ENCODE measurements around the gene TMEM80.

The TMEM80 gene

DNA sequence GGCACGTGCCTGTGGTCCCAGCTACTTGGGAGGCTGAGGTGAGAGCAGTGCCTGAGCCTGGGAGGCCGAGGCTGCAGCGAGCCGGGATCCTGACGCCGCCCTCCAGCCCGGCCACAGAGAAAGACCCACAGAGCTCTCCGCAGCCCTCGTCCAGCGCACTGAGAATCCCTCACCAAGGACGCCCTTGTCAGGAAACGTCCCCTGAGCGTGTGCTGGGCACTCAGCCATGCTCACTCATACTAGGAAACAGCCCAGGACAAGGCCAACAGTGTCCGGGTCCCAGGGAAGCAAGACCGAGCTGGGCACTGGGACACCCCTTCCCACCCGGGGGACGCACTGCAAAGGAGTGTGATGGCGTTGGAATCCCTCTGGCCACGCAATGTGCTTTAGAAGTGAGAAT, 15.1 kb upstream of the TMEM80 start (continued):
- no peak for TF ChIP-seq ZFP30 (CRISPR knock-in tag; IDR thresholded peaks at IDR 0.05)
- TF ChIP-seq, protein P1, sequence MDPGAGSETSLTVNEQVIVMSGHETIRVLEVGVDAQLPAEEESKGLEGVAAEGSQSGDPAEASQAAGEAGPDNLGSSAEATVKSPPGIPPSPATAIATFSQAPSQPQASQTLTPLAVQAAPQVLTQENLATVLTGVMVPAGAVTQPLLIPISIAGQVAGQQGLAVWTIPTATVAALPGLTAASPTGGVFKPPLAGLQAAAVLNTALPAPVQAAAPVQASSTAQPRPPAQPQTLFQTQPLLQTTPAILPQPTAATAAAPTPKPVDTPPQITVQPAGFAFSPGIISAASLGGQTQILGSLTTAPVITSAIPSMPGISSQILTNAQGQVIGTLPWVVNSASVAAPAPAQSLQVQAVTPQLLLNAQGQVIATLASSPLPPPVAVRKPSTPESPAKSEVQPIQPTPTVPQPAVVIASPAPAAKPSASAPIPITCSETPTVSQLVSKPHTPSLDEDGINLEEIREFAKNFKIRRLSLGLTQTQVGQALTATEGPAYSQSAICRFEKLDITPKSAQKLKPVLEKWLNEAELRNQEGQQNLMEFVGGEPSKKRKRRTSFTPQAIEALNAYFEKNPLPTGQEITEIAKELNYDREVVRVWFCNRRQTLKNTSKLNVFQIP (CRISPR knock-in tag; IDR thresholded peaks at IDR 0.05; ENCODE audit: borderline replicate concordance, low read depth): no peak

DNA sequence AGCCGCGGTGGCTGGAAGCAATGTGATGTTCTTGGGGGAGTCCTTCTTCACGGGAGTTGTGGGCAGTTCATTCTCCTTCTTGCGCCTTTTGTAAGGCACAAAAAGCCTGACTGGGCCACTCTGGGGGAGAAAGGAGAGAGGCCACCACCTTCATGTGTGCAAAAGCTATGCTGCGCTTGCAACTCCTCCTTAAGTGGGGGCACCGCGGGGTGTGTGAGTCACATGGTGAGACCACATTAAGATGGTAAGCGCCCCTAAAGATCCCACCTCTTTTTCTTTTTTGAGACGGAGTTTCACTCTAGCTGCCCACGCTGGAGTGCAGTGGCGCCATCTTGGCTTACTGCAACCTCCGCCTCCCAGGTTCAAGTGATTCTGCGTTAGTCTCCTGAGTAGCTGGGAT, 14.6 kb upstream of the TMEM80 start:
- TF ChIP-seq ZNF565 (CRISPR knock-in tag; conservative IDR thresholded peaks at IDR 0.05; ENCODE audit: low read depth) (no peak), ISL1 (CRISPR knock-in tag; IDR thresholded peaks at IDR 0.05) (no peak), ZFP3 (CRISPR knock-in tag; IDR thresholded peaks at IDR 0.05) (no peak), ZFP30 (CRISPR knock-in tag; IDR thresholded peaks at IDR 0.05) (no peak), TOX (CRISPR knock-in tag; IDR thresholded peaks at IDR 0.05; ENCODE audit: borderline replicate concordance) (no peak), ZC3H10 (CRISPR knock-in tag; IDR thresholded peaks at IDR 0.05) (no peak), CSDC2 (CRISPR knock-in tag; IDR thresholded peaks at IDR 0.05) (no peak), OSR1 (CRISPR knock-in tag; IDR thresholded peaks at IDR 0.05) (no peak), SNAI2 (CRISPR knock-in tag; IDR thresholded peaks at IDR 0.05) (no peak), ZNF8 (CRISPR knock-in tag; IDR thresholded peaks at IDR 0.05) (no peak), BACH2 (CRISPR knock-in tag; IDR thresholded peaks at IDR 0.05; ENCODE audit: borderline replicate concordance) (no peak)
- TF ChIP-seq, protein P2, sequence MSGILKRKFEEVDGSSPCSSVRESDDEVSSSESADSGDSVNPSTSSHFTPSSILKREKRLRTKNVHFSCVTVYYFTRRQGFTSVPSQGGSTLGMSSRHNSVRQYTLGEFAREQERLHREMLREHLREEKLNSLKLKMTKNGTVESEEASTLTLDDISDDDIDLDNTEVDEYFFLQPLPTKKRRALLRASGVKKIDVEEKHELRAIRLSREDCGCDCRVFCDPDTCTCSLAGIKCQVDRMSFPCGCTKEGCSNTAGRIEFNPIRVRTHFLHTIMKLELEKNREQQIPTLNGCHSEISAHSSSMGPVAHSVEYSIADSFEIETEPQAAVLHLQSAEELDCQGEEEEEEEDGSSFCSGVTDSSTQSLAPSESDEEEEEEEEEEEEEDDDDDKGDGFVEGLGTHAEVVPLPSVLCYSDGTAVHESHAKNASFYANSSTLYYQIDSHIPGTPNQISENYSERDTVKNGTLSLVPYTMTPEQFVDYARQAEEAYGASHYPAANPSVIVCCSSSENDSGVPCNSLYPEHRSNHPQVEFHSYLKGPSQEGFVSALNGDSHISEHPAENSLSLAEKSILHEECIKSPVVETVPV (CRISPR knock-in tag; IDR thresholded peaks at IDR 0.05): no peak
- TF ChIP-seq, protein P1 (CRISPR knock-in tag; IDR thresholded peaks at IDR 0.05; ENCODE audit: borderline replicate concordance, low read depth): no peak
- TF ChIP-seq, protein P3, sequence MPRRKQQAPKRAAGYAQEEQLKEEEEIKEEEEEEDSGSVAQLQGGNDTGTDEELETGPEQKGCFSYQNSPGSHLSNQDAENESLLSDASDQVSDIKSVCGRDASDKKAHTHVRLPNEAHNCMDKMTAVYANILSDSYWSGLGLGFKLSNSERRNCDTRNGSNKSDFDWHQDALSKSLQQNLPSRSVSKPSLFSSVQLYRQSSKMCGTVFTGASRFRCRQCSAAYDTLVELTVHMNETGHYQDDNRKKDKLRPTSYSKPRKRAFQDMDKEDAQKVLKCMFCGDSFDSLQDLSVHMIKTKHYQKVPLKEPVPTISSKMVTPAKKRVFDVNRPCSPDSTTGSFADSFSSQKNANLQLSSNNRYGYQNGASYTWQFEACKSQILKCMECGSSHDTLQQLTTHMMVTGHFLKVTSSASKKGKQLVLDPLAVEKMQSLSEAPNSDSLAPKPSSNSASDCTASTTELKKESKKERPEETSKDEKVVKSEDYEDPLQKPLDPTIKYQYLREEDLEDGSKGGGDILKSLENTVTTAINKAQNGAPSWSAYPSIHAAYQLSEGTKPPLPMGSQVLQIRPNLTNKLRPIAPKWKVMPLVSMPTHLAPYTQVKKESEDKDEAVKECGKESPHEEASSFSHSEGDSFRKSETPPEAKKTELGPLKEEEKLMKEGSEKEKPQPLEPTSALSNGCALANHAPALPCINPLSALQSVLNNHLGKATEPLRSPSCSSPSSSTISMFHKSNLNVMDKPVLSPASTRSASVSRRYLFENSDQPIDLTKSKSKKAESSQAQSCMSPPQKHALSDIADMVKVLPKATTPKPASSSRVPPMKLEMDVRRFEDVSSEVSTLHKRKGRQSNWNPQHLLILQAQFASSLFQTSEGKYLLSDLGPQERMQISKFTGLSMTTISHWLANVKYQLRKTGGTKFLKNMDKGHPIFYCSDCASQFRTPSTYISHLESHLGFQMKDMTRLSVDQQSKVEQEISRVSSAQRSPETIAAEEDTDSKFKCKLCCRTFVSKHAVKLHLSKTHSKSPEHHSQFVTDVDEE (CRISPR knock-in tag; IDR thresholded peaks at IDR 0.05): no peak
- ATAC-seq: no peak

DNA sequence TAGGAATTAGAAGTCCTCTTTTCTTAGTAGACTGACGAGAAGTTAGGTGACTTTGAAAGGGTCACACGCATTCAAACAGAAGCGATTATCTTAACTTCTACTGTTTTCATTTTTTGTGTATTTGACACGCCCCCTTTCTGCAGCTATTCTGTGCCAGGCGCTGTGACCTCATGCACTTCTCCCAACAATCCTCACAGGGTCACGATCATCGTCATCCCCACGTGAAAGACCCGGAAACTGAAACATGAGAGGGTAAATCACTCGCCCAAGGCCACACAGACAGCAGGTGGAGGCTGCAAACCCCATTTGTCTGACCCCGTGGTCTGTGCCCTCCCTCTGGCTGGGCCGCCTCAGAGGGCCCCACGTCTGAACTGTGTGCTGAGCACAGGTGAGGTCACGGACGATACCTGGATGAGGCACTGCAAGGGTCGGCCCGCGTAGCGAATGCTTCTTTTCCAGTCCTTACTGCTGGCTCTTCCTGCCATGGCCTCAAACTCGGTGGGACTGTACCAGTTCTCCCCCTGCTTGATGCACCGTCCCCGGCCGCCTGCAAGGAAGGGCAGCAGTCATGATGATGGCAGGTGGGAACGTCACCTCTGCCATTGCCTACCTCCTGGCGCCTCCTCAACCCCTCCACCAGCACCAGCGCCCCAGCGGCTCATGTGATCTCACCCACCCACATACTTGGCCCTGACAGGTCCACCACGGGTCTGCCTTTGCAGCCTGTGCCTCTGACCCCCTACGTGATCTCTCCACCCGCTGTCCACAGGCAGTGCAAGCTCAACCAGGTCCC, 9.0 kb upstream of the TMEM80 start:
- ATAC-seq: no peak
- TF ChIP-seq, protein P4, sequence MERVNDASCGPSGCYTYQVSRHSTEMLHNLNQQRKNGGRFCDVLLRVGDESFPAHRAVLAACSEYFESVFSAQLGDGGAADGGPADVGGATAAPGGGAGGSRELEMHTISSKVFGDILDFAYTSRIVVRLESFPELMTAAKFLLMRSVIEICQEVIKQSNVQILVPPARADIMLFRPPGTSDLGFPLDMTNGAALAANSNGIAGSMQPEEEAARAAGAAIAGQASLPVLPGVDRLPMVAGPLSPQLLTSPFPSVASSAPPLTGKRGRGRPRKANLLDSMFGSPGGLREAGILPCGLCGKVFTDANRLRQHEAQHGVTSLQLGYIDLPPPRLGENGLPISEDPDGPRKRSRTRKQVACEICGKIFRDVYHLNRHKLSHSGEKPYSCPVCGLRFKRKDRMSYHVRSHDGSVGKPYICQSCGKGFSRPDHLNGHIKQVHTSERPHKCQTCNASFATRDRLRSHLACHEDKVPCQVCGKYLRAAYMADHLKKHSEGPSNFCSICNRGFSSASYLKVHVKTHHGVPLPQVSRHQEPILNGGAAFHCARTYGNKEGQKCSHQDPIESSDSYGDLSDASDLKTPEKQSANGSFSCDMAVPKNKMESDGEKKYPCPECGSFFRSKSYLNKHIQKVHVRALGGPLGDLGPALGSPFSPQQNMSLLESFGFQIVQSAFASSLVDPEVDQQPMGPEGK (CRISPR knock-in tag; IDR thresholded peaks at IDR 0.05; ENCODE audit: borderline replicate concordance): no peak

DNA sequence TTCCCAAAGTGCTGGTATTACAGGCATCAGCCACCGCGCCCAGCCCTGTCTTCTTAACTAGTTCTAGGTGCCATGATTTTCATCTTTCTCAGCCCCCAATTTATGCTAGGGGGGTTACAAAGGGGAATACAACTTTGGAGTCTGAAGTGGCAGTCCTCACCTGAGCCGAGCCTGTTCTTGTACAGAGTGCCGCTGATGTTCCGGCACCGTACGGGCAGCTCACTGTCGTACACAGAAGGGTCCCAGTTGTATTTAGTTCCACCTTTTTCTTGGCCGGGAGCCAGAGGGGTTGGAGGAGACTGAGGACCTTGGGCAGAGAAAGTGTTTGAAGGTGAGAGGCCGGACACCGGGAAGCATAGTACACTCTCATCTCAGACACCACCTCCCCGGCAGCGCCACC, 7.9 kb upstream of the TMEM80 start:
- ATAC-seq: no peak
- TF ChIP-seq, protein P1 (CRISPR knock-in tag; IDR thresholded peaks at IDR 0.05; ENCODE audit: borderline replicate concordance, low read depth): no peak
- TF ChIP-seq ZFP3 (CRISPR knock-in tag; IDR thresholded peaks at IDR 0.05): no peak
- TF ChIP-seq, protein P4 (CRISPR knock-in tag; IDR thresholded peaks at IDR 0.05; ENCODE audit: borderline replicate concordance): no peak
- no peak for TF ChIP-seq PPARA (CRISPR knock-in tag; IDR thresholded peaks at IDR 0.05; ENCODE audit: borderline replicate concordance)
- TF ChIP-seq GLIS3 (CRISPR knock-in tag; IDR thresholded peaks at IDR 0.05): no peak
- no peak for TF ChIP-seq TCF4 (CRISPR knock-in tag; IDR thresholded peaks at IDR 0.05; ENCODE audit: borderline replicate concordance)
- TF ChIP-seq SNAI2 (CRISPR knock-in tag; IDR thresholded peaks at IDR 0.05): no peak
- TF ChIP-seq ISL1 (CRISPR knock-in tag; IDR thresholded peaks at IDR 0.05): no peak
- no peak for TF ChIP-seq RARB (CRISPR knock-in tag; IDR thresholded peaks at IDR 0.05)
- no peak for TF ChIP-seq ZNF565 (CRISPR knock-in tag; conservative IDR thresholded peaks at IDR 0.05; ENCODE audit: low read depth)
- TF ChIP-seq ESRRG (CRISPR knock-in tag; IDR thresholded peaks at IDR 0.05): no peak
